ENCODE results near the gene PLEKHF1. TPM values are rescaled to one million over a fixed set of nuclear protein-coding genes. Genes with fewer than 3 reads are reported as not detected.
A peak's percentile ranks its signal among the peaks of the same experiment; 100 is the strongest.

Gene PLEKHF1
- total and polyA plus RNA-seq, 2 of the 8 experiments (the other 6 are each of a cell fraction or from before 2014, with no cell fraction given), result 11.1 to 18.4 TPM

DNA sequence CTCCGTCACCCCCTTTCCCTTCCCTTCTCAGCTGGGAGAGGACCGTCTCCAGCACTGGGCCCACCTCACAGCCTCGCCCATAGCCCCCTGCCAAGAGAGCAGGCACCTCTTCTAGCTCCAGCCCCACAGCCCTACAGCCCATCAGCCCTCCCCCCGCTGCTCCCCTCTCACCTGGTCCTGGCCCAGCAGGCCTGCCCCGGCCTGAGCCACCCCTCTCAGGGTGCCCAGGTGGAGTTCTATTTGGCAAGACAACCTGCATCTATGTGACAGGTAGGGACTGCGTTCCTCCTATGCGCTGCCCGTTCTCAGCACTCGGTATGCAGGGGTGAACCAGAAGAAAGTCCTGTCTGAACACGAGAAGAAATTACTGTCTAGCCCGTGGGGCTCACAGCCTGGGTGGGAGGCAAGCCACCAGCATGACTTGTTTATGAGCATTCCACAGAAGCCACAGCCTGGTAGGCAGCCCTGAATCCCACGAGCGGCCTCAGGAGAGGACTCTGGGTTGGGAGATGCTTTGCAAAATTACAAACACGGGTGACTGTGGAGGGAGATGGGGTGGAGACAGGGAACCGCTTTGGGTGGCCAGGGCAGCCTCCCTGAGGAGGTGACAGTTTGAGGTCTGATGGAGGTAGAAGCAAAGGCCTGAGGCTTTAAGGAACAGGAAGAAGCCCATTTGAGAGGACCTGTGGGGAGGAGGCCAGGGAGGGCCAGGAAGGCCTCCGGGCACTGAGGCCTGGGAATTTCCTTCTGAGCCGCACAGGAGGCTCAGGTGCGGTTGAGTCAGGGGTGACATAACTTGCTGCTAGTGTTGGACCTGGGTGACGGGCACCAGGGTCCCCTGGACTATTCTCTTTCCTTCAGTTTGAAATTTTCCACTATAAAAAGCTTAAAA lies 1.2 kb upstream of the PLEKHF1 start:
- no peak overlapping the region for H3K9ac ChIP-seq (replicated peaks in 1 of 4; ENCODE audit: extremely low read depth in 1 of 4, low read depth in 3 of 4, low read length in 3 of 4)
- FAIRE-seq, result no peak
- CTCF ChIA-PET (ENCODE audit: partially characterized antibody), result interaction anchor here (0.6 to 5.3 kb wide), 7 partner anchors 8 to 786 kb away, joined by 3 to 79 read pairs (median 5); partner anchors contain the start of gene POP4
- TF ChIP-seq ASH2L (IDR thresholded peaks at IDR 0.05; ENCODE audit: low read length), result no peak
- TF ChIP-seq ZNF274 (IDR thresholded peaks at IDR 0.05; ENCODE audit: borderline replicate concordance, extremely low read depth, low read length), result no peak
- no peak for TF ChIP-seq SIRT6 (IDR thresholded peaks at IDR 0.05; ENCODE audit: low read length)
- no peak for TF ChIP-seq SP1 (IDR thresholded peaks at IDR 0.05; ENCODE audit: low read depth, low read length)
- no peak for TF ChIP-seq TBP (IDR thresholded peaks at IDR 0.05; ENCODE audit: low read depth, low read length)
- TF ChIP-seq CEBPB (IDR thresholded peaks at IDR 0.05; ENCODE audit: low read depth, low read length), result no peak
- no peak for TF ChIP-seq SIX5 (IDR thresholded peaks at IDR 0.05; ENCODE audit: low read depth, low read length)
- no peak for TF ChIP-seq TEAD4 (IDR thresholded peaks at IDR 0.05; ENCODE audit: low read depth, low read length)
- TF ChIP-seq KDM1A (IDR thresholded peaks at IDR 0.05; ENCODE audit: borderline replicate concordance, low read length), result no peak
- TF ChIP-seq BRCA1 (IDR thresholded peaks at IDR 0.05; ENCODE audit: low read depth, low read length), result no peak
- no peak for TF ChIP-seq HDAC2 (IDR thresholded peaks at IDR 0.05; ENCODE audit: borderline replicate concordance in 1 of 2, low read depth in 2 of 2, low read length in 2 of 2)
- TF ChIP-seq RBBP5 (IDR thresholded peaks at IDR 0.05; ENCODE audit: borderline replicate concordance, low read depth, low read length), result no peak

More for the DNA sequence above, 1.2 kb upstream of the PLEKHF1 start:
- H3K23ac ChIP-seq (ENCODE audit: insufficient read length), result no peak overlapping the region
- no peak overlapping the region for H3K14ac ChIP-seq (ENCODE audit: insufficient read length)
- peak overlapping the region; percentile 50; the same call in 1 of the 2 replicates for H2BK12ac ChIP-seq (ENCODE audit: low read depth, low read length)
- H2BK120ac ChIP-seq (replicated peaks; ENCODE audit: low read depth, low read length), result no peak overlapping the region
- H3K18ac ChIP-seq (ENCODE audit: extremely low read depth, low read length), result no peak overlapping the region
- H3K4me3 ChIP-seq (ENCODE audit: extremely low read depth in 1 of 4, insufficient read depth in 2 of 4, low read depth in 3 of 4, low read length in 4 of 4), result peak overlapping the region in 1 of 4 experiments; percentile 97; a peak in 1 of 8 replicates
- H3K4ac ChIP-seq (replicated peaks; ENCODE audit: insufficient read length, low read depth, low read length), result peak overlapping the region; percentile 5
- DNase-seq (ENCODE audit: low read depth in 1 of 2, low spot score in 2 of 2), result no peak
- no peak overlapping the region for H3K27ac ChIP-seq (ENCODE audit: low read depth, low read length)
- H3K4me1 ChIP-seq (replicated peaks in 1 of 4; ENCODE audit: control insufficient read depth in 3 of 4, insufficient read depth in 4 of 4, low read length in 3 of 4), result peaks cover 0 to 20% (median 17%) of the 10 kb centered on the region in 4 experiments; a peak in 6 of 7 replicates
- no peak overlapping the region for H4K8ac ChIP-seq (ENCODE audit: extremely low read depth, insufficient read depth, low read length)
- peak overlapping the region; percentile 61; the same call in 1 of the 2 replicates for H2BK15ac ChIP-seq (ENCODE audit: low read length)
- no peak overlapping the region for H2AFZ ChIP-seq (ENCODE audit: low read length)
- no peak overlapping the region for H2BK20ac ChIP-seq (ENCODE audit: low read length)
- H3K79me1 ChIP-seq (ENCODE audit: low read depth, low read length), result peaks cover 11% of the 10 kb centered on the region; the same call in 1 of the 2 replicates
- H3K79me2 ChIP-seq (ENCODE audit: control insufficient read depth in 1 of 2, insufficient read depth in 2 of 2, low read length in 2 of 2), result peaks cover 0 to 15% of the 10 kb centered on the region in 2 experiments; a peak in 1 of 4 replicates
- H3K56ac ChIP-seq (replicated peaks; ENCODE audit: insufficient read length, low read depth, low read length), result no peak overlapping the region
- peak overlapping the region; percentile 12 for H4K91ac ChIP-seq (replicated peaks; ENCODE audit: insufficient read length, low read length)
- POLR2A ChIA-PET (ENCODE audit: partially characterized antibody), result interaction anchor here (0.7 to 1.6 kb wide), 3 partner anchors 47 to 194 kb away, joined by 3 read pairs; partner anchors contain the start of gene POP4
- H3K9me3 ChIP-seq (ENCODE audit: insufficient read depth in 2 of 2, low read depth in 1 of 2, low read length in 1 of 2), result no peaks in the 10 kb centered on the region
- 90% methylated on average over 17 of the region's 19 CpGs; no CpG with 5 or more reads in 1 of the 2 experiments for WGBS, 2 experiments (ENCODE audit: extremely low coverage in 1 of 2, insufficient coverage in 1 of 2, insufficient read length in 1 of 2, insufficient replicate concordance in 2 of 2, low coverage in 1 of 2, low lambda C conversion rate in 2 of 2, missing lambda C conversion rate in 1 of 2)
- 0 out of 2 replicates have a peak overlapping the region, but pooled peaks have one; percentile 2 for H2AK5ac ChIP-seq (ENCODE audit: low read depth, low read length)
- no peak overlapping the region for H4K5ac ChIP-seq (ENCODE audit: insufficient read length, low read depth, low read length)
- H3K4me2 ChIP-seq (ENCODE audit: insufficient read depth in 1 of 2, low read depth in 2 of 2, low read length in 2 of 2), result peak overlapping the region; percentile 73 to 98; a peak in 2 of 4 replicates
- peaks cover 0 to 10% (median 1%) of the 10 kb centered on the region in 4 experiments; a peak in 4 of 7 replicates for H3K27me3 ChIP-seq (replicated peaks in 1 of 4; ENCODE audit: control insufficient read depth in 3 of 4, extremely low read depth in 1 of 4, insufficient read depth in 3 of 4, low read length in 3 of 4)
- no peak overlapping the region for H2BK5ac ChIP-seq (ENCODE audit: low read depth, low read length)
- no peaks in the 10 kb centered on the region for H4K20me1 ChIP-seq (replicated peaks in 1 of 2; ENCODE audit: control insufficient read depth in 1 of 2, insufficient read depth in 2 of 2, low read length in 2 of 2)
- H3K23me2 ChIP-seq (ENCODE audit: low read depth, low read length), result peaks cover 13% of the 10 kb centered on the region
- no peaks in the 10 kb centered on the region for H3K36me3 ChIP-seq (ENCODE audit: control insufficient read depth in 2 of 4, insufficient read depth in 4 of 4, low read length in 3 of 4)

Data from H1 (cell line).